Activated CD8-positive, alpha-beta memory T cell treated with anti-CD3 and anti-CD28 coated beads, Interleukin-2, amount 50 U/mL, for 24 hours (primary cell): ENCODE results near the gene ZP3.
"Not testable (repeated sequence)": the region's sequence is repeated elsewhere in the genome, so short reads cannot be mapped to it uniquely, and the experiment has no call there.

Experiments
- DNase-seq: peaks from one replicate; pipeline ENCODE4 v3.0.0-alpha.2; 2020; ENCODE audit errors: extremely low read depth

ZP3 gene

DNA sequence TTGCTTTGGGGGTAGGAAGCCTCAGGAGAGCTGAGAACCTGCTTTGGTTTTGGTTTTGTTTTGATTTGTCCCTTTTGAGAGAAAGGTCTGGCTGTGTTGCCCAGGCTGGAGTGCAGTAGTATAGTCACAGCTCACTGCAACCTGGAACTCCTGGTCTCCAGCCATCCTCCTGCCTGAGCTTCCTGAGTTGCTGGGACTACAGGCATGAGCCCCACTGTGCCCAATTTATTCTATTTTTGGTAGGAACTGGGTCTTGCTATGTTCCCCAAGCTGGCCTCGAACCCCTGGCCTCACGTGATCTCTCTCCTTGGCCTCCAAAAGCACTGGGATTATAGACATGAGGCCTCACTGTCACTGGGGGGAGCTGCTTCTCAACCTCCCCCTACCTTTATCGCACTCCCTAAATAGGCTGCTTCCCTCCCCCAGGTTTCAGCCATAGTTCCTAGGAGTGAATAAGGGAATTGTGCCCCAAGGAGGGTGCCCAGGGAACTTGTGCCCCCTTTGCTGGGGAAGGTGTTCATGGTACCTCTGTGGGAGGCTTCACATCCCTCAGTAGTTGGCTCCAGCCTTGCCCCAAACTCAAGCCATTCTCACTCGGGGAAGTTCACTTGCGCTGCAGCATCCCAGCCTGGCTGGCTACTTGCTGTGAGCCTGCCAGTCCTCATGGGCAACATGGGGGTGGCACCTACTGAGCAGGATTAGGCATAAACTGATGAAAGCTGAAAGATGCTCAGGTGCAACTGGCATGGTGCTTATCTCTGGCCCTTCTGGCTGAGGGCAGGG is 18.1 kb downstream of the ZP3 start:
- DNase-seq = not testable (repeated sequence)

DNA sequence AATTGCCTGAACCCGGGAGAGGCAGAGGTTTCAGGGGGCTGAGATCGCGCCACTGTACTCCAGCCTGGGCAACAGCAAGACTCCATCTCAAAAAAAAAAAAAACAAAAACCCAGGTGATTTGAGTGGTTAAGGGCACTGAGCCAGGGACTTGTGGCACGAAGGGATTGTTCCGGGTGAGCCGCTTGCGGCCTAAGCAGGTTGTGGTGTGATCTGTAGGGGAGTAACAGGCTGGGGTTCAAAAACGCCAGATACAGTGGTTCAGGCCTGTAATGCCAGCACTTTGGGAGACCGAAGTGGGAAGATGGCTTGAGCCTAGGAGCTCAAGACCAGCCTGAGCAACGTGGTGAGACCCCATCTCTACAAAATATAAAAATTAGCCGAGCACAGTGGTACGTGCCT is 19.1 kb downstream of the ZP3 start:
- DNase-seq = not testable (repeated sequence)

- not testable (repeated sequence) for DNase-seq
Measured at GRCh38 chr7:76445577-76446008, 20.8 kb downstream of the ZP3 start.

- not testable (repeated sequence) for DNase-seq
Measured at GRCh38 chr7:76457017-76457416, 32.3 kb downstream of the ZP3 start.

DNA sequence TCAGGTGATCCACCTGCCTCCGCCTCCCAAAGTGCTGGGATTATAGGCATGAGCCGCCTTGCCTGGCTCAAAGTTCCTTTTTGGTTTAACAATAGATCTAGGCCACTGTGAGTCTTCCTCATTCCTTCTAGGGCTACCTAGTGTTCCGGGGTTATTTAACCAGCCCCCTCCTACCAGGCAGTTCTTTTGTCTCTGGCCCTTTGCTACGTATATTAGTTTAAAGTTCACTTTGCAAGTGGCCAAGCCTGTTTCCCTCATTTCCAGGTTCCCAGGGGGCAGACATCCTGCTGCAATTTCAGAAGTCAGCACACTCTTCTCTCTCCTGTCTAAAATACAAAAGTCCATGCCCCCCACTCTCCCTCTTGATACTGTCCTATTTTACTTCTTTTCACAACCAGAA is 33.8 kb downstream of the ZP3 start:
- not testable (repeated sequence) for DNase-seq

GRCh38 chr7:76460767-76461166 is 36.0 kb downstream of the ZP3 start:
- DNase-seq = not testable (repeated sequence)

DNA sequence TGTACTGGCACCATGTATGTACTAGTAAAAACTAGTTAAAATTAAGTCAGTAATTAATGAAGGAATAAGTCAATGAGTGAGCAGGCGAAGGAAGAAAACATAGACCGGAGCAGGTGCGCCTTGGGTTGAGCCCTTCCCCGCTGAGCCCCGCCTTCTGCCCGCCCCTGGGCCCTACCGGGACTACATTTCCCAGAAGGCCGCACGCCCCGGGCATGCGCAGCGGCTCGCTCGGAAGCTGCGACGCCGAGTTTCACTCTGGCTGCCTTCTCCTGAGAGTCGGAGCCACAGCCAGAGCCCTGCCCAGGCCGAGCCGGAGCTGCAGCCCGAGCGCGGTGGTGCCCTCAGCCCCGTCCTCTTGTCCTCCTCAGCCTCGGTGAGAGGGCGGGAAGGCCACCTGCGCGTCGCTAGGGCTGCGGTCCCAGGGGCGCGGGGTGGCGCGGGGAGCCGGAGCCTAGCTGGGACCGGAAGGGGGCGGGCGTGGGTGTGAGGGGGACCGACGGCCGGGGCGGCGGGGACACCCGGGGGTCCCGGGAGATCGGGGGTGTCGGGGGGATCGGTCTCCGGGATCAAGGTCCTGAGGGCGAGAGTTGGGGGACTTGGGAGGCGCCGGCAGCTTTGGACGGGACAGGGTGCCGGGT is 36.8 kb downstream of the ZP3 start, which contains the start of gene DTX2:
Gene DTX2, plus strand, starts transcription at position 246 of the 638 bp plus-strand sequence. CDS start 18,801 bp downstream, outside the sequence.
- DNase-seq = not testable (repeated sequence)

DNA sequence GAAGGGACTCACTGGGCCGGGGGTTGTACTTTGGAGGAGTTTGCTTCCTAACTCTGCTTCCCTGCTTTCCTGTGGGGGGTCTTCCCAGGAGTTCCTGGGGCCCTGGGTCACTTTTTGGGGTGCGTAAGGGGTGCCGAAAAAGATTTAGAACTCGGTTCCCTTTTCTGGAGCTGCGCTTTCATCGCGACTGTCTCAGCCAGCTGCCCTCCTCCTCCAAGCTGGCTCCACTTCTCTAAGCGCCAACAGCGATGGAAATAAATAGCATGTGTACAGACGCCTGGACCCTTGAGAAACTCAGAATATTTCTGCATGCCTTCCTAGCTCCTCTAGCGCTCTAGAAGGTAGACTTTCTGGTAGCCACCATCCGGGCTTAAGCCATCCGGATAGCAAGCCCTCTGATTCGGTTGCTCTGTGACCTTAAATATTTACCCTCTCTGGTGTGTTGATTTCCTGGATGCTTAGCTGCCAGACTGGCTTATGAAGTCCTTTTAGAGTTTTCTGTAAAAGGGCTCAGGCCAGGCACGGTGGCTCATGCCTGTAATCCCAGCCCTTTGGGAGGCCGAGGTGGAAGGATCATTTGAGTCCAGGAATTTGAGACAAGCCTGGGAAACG is 37.6 kb downstream of the ZP3 start:
- DNase-seq = not testable (repeated sequence)

DNA sequence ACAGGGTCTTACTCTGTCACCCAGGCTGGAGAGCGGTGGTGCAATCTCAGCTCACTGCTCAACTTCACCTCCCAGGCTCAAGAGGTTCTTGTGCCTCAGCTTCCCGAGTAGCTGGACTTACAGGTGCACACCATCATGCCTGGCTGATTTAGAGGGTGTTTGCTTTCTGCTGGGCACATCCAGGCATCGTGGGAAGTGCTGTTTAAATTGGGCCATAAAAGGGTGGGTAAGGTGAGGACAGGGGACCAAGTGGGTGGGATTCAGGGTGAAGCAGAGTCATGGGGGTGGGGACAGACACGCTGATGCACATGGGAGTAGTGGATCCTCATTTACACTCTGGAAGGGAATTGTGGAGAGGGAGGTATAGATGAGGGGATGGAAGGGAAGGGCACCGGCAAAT is 40.2 kb downstream of the ZP3 start:
- DNase-seq = not testable (repeated sequence)

DNA sequence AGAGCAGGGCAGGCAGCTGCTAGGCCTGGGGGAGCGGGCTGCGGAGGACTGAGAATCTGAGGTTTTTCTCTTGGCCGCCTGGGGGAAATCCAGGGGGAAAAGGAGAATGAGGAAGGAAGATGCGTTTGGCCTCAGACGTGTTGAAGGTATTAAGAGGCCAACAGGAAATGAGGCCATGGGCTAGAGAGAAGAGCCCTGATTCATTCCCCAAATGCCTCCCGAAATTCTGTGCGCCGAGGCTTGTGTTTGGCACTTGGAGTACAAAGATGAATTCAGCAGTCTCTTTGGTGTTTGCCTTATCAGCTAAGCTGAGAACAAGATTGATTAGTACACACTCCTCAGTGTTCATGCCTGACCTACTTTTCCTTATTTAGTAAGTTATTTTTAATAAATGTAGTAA is 41.2 kb downstream of the ZP3 start:
- DNase-seq = not testable (repeated sequence)

DNA sequence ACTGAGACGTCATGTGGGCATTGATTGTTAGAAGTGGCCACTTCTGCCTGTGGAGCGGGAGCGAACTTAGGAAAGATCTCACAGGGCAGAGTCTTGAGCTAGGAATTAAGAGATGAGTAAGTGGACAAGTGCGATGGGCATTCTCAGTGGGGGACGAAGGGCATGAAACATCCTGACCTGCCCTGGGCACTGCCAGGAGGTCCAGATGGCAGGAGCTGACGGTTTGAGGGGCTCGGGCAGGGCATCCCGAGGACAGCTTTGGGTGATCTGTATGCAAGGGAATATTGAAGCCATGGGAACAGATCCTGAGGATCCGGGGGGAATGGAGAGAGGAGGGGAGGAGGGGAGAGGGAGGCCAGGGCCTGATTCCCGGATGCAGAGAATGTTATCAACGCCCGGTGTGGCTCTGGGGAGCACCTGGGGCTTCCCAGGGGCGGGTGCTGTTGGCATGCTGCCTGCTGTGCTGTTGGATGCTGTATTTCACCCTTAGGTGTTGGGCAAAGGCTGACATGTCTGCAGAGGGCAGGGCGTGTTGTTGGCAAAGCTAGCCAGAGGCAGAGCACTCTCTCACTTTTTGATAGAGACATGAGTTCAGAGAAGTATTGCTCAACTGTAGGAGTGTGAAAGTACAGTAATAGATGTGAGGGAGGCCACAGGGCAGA is 43.1 kb downstream of the ZP3 start:
- not testable (repeated sequence) for DNase-seq

DNA sequence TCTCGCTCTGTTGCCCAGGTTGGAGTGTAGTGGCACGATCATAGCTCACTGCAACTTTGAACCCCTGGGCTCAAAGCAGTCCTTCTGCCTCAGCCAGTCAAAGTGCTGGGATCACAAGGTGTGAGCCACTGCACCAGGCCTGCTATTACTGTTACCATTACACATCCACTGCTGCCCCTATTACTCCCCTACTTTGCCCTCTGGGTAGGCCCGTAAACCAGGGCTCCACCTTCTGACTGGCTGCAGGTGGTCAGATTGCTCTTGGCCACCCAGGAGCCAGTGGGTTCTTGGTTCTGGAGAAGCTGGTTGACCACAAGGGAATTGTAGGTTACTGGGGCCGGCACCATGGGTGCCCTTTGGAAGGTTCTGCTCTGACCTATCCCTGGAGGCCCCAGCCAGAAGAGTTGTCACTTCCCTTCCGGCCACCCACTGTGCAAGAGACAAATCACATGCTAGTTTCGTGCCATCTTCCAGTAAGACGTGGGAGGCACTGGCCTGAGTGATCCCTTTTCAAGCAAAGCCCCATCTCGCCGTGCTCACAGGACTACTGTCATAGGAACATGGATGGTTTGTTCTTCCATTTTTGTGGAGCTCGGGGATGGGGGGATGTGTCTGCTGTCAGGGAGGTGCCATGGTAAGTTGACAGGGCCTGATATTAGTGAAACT is 46.9 kb downstream of the ZP3 start:
- DNase-seq = not testable (repeated sequence)

DNA sequence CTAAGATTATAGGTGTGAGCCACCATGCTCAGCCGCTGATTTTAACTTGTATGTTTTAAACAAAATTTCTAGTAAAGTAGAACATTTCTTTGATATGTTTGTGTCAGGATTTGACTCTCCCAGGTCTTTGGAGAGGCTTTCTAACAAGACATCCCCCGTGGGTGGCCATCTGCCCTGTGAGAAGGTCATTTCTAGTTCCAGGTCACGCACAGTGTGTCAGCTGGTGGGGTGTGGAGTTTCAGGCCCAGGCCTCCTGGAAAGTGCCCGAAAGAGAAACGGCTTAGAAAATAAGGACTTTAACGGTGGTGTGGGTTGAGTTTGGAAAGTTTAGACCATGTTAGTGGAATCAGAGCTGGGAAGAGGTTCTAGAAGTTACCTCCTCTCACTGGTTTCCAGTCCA is 48.3 kb downstream of the ZP3 start:
- not testable (repeated sequence) for DNase-seq

GRCh38 chr7:76476280-76476679 is 51.5 kb downstream of the ZP3 start:
- DNase-seq = not testable (repeated sequence)

DNA sequence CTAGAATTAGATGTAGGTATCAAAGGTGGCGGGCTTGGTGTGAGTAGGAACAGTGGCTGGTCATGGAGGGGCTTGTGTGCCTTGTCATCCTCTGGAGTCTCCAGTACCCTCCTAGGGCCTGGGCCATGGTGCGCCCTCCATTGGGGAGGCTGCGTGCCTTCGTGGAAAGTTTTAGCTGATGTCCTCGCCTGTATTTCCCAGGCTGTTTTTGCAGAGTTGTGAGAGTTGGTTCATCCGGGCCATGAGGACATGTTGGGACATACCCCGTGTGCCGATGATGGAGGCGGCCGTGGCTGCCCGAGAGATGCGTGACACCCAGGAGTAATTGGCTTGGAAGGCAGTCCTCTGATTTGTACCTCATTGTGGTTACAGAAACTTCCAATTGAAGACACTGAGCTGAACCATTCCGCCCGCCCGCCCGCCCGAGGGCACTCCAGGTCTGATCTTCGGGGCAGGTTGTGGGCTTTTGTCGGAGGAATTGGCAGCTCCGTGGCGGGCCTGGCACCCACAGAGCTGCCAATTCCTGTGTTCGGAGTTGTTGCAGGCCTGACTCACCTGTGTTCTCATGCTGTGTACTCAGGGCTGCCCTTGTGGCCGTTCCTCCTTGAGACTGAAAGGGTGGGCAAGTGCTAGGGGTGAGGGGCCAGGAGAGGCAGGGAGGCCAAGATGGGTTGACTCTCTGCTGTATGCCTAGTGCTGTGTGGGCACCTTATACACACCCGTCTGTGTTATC is 52.2 kb downstream of the ZP3 start:
- not testable (repeated sequence) for DNase-seq

DNA sequence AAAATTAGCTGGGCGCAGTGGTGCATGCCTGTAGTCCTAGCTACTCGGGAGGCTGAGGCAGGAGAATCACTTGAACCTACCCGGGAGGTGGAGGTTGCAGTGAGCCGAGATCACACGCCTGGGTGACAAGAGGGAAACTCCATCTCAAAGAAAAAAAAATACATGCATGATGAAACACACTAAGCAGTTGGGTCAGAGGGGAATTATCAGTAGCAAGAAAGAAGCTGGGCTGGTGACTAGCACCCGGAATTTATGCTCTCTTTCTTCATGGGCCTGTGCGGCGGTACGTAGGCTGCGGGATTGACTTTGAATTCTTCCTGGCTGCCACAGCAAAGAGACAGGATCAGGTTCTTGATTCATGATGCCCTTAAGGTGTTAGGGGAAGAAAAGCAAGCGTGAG is 54.9 kb downstream of the ZP3 start:
- not testable (repeated sequence) for DNase-seq

GRCh38 chr7:76480403-76481253 is 55.9 kb downstream of the ZP3 start:
- DNase-seq = not testable (repeated sequence)

DNA sequence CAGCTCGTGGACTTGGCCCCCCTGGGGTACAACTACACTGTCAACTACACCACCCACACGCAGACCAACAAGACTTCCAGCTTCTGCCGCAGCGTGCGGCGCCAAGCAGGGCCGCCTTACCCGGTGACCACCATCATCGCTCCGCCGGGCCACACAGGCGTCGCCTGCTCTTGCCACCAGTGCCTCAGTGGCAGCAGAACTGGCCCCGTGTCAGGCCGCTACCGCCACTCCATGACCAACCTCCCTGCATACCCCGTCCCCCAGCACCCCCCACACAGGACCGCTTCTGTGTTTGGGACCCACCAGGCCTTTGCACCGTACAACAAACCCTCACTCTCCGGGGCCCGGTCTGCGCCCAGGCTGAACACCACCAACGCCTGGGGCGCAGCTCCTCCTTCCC is 57.9 kb downstream of the ZP3 start:
- DNase-seq = not testable (repeated sequence)

DNA sequence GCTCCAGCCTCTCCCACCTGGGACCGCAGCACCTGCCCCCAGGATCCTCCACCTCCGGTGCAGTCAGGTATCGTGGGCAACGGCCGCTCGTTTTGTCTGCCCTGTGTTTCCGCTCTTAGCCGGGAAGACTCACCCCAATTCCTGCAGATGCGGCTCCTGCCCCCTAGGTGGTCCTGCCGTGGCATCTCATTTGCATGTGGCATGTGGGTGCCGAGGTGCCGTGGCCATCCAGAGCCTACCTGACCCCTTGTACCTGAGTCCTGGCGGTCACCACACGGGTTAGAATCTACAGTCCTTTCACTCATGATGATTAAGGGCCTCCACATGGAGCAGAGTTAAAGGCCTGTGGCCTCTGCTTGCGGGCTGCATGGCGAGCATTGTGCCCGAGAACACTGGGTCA is 58.3 kb downstream of the ZP3 start:
- DNase-seq = not testable (repeated sequence)

- DNase-seq = not testable (repeated sequence)
Measured at GRCh38 chr7:76484456-76484855, 59.7 kb downstream of the ZP3 start.
